Measurements from ENCODE around the gene TNIK.
"Not testable (repeated sequence)": the region's sequence is repeated elsewhere in the genome, so short reads cannot be mapped to it uniquely, and the experiment has no call there.

TNIK gene

GRCh38 chr3:171333784-171334464 lies 126.3 kb downstream of the TNIK start:
- DNase-seq, result no peak

DNA sequence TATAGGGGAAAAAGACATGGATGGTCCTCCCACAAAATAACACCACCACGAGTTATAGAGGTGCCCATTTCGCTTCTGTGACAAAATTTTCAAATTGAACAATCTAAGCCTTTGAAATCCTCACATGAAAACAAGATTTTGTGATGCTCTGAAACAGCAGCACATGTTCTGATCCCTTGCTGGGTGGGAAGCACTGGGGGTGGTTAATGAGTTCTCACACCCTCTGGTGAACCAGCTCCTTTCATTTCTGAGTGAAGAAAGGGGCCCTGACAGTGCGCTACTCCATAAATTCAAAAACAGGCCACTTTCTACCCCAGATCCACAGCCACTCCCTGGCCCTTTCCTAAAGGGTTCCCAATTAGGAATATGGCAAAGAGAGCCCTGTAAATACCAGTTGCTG lies 129.3 kb downstream of the TNIK start:
- DNase-seq, result no peak

DNA sequence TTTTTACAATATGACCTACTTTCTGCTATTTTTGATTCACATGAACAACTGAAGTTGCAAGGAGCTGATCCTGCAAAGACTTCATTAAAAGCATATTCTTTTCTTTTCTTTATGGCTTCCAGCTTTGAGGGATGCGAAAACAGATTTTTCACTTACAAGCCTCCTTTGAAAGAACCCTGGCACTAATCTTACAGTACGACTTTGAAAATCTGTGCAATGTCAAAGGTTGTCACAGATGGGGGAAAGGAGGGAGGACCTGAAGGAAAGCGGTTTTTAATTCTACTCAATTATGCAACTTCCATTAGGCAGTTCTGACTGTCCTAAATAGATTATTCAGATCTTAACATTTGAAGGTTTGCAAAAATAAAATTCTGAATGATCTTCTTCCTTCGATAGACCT lies 130.5 kb downstream of the TNIK start:
- no peak for DNase-seq

DNA sequence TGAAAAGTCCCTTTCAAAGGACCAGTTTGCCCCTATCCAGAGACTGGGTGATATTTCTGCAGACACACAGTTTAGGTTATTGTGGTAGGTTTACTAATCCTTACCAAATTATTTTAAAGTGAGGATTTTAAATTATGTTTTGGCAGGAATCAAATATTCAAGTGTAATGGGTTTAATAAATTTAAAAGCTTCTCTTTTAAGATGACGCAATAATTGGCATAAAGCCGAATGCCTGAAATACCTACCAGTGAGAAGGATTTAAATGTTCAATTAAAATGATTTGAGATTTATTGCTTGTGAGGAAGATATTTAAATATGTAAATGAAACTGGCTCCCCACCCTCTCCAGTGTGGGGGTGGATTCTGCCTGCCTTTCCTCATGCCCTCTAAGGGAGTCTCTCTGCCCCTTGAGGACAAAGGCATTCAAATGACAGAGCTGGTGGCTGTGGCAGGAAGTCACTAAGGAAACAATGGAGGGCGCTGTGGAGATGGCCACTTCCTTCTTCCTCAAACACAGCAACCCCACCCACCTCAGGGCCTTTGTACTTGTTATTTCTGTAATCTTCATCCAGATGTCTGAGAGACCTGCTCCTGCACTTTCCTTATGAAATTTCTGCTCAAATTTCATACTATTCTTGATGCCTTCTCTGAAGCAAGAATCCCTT lies 131.7 kb downstream of the TNIK start:
- DNase-seq, result peak; percentile 62

DNA sequence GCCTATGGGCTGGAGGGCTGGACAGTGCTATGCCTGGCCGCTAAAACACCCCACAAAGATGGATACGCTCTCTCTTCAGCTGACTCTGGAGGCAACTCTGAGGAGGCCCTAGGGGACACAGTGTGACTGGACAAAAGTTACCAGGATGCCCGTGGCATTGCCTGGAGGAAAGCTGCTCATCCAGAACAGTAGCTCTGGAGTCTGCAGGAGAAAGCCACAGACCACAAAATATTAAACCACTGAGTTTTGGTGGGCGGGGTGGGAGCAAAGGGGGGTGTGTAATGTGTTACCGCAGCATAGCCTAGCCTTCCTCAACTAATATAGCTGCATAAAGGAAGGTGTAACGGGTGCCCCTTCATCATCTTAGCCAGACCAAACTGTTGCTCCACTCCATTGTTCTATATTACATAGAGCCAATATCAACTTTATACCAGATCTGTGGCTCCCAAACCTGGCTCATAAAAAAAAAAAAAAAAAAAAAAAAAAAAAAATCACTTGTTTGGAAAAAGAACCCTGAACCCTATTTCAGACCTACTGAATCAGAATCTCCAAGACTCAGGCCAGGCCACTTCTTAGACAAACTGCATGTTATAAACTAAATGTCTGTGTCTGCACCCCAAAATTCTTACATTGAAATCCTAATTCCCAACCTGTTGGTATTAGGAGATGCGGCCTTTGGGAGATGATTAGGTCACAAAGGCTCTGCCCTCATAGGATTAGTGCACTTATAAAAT lies 132.6 kb downstream of the TNIK start:
- DNase-seq, result no peak

GRCh38 chr3:171326717-171327440 lies 133.3 kb downstream of the TNIK start:
- DNase-seq, result no peak

DNA sequence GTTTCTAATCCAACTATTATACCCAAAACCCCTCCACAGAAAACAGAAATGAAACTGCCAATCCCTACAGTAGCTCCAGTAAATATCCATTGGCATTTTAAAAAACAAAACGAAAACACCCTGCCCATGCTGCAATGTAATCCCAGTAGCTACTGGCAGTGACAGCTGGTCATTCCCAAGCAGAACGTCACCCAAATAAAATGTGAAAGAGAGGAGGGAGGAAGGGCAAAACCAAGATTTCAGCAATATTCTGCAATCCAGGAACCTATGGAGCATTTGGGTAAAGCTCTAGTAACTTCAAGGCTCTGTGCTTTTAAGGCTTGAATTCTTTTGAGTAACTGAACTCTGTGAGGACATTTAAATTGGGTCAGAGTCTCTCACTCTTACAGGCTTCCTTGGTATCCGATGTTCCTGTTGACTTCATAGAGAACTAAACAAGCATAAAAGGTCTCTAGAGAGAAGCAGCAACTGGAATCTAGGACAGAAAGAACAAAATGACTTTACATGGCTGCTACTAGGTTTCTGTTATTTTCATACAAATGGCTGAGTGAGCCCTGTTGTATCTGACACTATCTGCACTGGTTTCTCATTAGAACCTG lies 136.2 kb downstream of the TNIK start:
- DNase-seq, result no peak

DNA sequence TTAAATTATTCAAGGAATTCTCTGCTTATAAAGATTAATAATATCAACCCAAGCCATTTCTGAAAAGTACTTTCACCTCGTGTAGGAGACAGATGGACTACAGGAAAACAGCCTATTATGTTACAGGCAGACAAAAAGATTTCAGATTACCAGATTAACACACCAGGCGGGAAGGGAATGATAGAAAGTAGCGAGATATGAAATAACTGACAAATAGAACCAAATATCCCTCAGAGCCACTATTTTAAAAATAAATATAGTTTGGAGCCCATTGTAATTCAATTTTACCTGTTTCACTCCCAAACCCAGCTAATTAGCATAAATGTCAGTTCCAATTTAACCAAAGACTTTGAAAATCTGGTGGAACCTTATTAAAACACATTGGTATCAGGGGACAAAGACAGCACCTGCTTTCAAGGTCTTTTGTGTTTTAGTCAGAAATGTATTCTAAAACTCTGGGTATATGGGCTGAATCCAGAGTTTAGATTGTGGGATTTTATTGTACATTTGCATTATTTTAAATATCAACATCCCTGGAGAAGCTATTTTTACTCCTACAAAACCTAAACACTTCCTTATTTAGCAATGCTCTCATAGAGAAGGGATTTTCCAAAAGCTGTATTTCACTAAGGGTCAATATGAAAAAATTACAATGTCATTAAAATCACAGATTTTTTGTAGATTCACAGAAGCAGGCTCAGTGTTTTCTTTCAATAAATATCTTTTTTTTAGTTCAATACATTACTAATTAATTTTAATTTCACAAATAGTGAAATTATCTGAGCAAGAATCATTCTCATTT lies 138.4 kb downstream of the TNIK start:
- no peak for DNase-seq

DNA sequence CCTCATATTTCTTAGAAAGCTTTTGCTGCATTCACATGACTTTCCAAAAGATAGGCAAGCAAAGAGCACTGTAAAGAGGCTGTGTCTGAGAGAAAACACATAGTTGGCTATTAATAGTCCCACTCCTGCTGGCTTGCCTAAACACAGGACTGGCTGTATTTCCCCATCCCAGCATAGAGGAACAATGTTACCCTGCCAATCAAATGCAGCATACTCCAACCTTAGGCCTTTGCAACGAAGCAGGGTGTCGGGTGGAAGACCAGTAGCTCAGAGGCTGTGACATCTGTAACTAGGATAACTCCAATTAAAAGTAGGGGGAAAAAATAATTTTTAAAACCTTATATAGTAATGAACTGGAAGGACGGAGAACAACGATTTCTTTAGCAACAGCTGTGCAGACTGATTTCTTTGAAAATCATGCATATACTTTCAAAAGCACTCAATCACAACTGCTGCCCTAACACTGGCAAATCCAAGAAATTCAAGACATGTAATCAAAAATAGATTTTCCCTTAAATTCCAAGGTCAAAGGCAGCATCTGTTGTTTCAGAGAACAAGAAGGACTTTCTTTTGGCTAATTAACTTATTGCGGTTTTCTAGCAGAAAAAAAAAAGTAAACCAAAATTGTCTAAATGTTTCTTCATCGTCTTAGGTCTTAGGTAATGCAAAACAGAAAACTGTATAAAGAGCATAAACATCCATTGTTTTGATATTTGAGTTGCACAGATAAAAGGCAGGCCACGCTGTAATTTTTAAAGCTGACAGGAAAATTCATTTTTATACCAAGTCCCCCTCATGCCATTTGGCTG lies 139.3 kb downstream of the TNIK start:
- no peak for DNase-seq

DNA sequence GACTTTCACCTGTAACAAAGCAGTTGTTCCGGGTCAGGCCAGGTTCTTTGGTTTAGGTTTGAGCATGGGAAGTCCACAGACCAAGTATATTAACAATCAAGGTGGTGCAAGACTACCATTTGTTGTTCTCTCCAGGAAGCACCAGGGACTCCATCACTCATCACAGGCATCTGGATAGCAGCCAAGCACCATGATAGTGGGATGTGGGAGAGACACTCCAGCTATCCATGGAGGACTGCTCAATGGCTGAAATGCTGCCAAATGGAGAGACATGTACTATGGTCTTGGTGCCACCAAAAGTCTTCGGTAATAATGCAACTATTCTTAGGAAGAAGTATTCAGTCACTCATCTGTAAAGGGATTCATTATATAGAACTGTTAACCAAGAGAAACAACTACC lies 143.0 kb downstream of the TNIK start:
- DNase-seq, result no peak

GRCh38 chr3:171315919-171316318 lies 144.3 kb downstream of the TNIK start:
- no peak for DNase-seq

DNA sequence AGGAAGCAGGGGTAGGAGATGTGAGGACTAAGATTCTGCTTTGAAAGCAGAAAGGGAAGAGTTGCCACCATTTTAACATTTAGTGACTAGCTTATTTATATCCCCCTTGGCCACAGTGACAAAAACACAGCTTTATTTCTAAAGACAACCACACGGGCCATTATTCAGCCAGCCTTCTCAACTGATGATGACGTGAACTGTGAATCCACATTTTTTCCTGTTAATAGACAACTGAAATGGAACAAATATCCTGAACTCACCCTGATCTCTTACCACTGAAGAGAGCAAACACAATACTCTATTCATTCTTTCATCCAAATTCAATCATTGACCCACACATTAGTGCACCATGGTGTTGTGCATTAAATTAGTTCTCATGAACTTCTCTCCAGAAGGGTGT lies 145.1 kb downstream of the TNIK start:
- DNase-seq, result no peak

DNA sequence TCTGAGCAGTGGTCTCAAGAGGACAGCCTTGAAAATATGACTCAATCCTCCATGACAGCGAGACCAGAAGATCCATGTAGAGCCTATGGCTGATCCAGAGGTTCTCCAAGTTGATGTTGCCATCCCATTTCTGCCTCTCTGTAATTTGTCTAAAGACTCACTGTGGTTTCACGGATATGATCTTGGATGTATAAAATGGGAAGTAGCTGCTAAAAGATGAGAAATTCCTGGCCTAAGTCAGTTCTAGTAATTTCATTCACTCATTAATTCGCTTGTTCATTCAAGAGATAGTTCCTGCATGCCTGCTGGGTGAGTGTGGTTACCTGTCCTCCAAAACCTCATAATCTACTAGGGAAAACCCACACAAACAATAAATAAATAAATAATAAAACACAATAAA lies 145.9 kb downstream of the TNIK start:
- DNase-seq, result no peak

GRCh38 chr3:171313702-171314101 lies 146.5 kb downstream of the TNIK start:
- no peak for DNase-seq

GRCh38 chr3:171312741-171313140 lies 147.5 kb downstream of the TNIK start:
- no peak for DNase-seq

- peak; percentile 20 for DNase-seq
These were observed 148.4 kb downstream of the TNIK start for GRCh38 chr3:171311784-171312183.

- no peak for DNase-seq
These were observed 150.3 kb downstream of the TNIK start for GRCh38 chr3:171309906-171310359.

DNA sequence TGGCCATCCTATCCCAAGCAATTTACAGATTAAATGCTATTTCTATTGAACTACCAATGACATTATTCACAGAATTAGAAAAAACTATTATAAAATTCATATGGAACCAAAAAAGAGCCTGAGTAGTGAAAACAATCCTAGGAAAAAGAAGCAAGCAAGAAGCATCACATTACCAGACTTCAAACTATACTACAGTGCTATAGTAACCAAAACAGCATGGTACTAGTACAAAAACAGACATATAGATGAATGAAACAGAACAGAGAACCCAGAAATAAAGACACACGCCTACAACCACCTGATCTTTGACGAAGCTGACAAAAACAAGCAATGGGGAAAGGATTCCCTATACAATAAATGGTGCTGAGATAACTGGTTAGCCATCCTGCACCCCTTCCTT lies 152.2 kb downstream of the TNIK start:
- no peak for DNase-seq

GRCh38 chr3:171307046-171307585 lies 153.1 kb downstream of the TNIK start:
- no peak for DNase-seq

DNA sequence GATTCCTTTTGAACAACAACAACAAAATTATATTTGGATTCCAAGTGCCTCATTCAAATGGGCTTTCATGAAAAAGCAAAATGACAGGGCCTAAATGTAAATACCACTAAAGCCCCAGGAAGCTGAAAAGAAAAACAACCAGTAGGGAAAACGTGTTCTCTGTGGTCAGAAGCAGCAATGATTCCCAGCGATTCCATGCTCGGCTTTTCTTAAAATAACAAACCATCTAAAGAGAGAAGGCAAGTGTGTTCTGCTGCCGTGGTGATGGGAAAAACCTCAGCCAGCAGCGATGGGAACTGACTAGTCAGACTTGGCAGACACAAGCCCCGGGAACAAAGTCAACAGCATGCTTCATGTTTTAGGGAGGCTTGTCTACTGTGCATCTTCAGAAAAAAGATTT lies 153.6 kb downstream of the TNIK start:
- no peak for DNase-seq

DNA sequence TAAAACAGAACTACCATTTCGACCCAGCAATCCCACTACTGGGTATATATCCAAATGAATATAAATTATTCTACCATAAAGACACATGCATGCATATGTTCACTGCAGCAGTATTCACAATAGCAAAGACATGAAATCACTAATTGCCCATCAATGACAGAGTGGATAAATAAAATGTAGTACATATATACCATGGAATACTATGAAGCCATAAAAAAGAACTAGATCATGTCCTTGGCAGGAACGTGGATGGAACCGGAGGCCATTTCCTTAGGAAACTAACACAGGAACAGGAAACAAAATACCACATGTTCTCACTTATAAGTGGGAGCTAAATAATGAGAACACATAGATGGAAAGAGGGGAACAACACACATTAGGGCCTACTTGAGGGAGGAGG lies 154.4 kb downstream of the TNIK start:
- DNase-seq, result not testable (repeated sequence)
